ENCODE results near the gene RNF112.

RNF112 gene

DNA sequence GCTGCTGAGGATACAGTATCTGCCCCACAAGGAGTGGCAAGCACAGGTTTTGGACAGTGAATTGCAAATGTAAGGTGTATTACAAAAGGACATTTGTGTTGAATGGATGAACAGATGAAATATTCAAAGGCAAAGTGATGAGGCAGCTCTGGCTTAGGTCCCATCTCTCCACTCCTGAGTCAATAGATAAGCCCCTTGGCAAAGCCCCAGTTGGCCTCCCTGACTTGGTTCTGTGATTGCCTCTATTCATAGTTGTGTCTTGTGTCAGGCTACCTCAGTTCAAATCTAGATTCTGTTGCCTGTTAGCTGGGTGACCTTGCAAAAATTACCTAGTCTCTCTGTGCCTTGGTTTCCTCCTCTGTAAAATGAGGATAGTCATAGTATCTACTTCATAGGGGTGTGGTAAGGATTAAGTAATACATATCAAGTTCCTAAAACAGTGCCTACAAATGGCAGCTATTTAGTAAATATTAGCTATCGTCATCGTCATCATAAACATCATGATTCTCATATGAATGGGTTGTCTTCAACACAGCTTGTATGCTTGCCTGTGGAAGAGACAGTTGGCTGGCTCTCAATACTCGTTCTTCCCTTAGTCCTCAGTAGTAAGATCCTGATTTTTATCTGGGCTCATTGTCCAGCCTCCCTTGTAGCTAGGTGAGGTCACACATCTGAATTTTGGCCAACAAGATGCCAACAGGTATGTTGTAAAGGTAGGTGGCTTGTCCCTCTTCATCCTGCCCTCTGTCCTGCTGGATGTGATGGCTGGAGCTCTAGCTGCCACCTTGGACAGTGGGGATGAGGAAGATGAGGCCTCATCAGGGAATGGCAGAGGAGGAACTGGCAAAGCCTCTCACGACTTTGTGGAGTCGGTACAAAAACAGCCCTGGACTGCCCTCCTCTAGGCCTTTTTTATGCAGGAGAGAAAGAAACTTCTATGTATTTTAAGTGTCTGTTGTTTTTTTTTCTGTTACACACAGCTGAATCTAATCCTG, 21.9 kb upstream of the RNF112 start:
- no peak for DNase-seq

GRCh38 chr17:19390951-19391350, 20.1 kb upstream of the RNF112 start:
- no peak for DNase-seq

DNA sequence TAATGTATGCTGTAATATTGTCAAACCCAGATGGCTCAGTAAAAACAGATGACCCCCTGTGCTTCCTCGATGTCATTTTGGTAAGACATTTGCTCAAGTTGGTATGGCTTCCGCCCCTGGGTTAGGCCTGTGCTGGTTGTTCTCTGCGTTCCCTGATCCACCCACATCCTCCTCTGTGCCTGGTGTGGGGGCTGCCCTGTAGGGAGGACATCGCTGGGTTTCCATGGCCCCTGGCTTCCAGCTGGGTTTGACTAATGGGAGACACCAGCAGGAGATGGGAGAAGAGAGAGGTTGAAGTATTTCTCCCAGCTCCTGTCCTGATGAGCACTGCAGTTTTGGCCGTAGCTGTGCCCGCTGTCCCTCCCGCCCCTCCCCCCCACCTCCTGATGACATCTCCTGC, 19.6 kb upstream of the RNF112 start:
- DNase-seq, result no peak

DNA sequence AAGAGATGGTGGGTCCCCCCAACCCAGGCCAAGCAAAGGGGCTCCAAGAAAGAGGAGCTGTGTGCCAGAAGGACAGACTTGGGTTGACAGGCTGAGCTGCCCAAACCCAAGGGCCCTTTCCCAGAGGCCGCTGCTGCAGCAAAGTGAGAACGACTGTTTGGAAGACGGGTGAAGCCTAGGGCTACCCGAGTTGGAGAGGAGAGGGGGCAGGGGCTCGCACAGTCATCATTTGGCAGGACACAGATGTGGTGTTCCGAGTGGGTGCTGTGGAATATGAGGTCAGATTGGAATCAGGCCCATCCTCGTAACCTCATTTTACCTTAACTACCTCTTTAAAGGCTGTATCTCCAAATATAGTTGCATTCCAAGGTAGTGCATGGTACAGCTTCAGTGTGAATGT, 18.7 kb upstream of the RNF112 start:
- no peak for DNase-seq

- no peak for DNase-seq
Observed at GRCh38 chr17:19397556-19398041, 13.4 kb upstream of the RNF112 start.

GRCh38 chr17:19398301-19399181, 12.5 kb upstream of the RNF112 start:
- DNase-seq, result peak in 1 of 2 donors; percentile 74

DNA sequence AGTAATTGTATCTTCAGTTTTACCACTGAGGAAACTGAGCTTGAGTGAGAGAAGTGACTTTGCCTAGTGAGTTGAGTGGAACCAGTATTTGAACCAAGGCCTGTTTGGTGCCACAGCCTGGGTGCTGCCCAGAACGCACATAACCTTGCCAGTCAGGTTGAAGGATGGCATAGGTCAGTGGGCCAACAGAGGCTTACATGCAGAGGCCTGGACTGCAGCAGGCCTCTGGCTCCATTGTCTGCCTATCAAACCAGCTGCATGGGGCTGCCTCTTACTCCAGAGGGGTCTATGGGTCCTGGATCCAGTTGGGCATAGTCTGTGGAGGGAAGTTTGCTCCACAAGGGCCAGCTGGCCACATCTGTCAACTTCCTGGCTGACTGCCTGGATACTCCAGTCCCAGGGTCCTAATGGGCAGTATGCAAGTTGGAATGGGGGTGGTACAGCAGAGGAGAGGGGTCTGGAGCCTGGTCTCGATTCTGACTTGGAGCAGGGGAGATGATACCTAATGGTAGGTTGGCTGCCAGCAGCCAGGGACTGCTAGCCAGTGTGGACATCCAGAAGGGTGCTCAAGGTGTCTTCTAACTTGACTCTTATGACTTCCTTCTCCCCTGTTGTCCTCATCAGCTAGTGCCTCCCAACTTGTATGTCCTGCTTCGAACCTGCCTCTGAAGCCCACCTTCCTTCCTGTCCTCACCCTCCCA, 11.1 kb upstream of the RNF112 start:
- no peak for DNase-seq

DNA sequence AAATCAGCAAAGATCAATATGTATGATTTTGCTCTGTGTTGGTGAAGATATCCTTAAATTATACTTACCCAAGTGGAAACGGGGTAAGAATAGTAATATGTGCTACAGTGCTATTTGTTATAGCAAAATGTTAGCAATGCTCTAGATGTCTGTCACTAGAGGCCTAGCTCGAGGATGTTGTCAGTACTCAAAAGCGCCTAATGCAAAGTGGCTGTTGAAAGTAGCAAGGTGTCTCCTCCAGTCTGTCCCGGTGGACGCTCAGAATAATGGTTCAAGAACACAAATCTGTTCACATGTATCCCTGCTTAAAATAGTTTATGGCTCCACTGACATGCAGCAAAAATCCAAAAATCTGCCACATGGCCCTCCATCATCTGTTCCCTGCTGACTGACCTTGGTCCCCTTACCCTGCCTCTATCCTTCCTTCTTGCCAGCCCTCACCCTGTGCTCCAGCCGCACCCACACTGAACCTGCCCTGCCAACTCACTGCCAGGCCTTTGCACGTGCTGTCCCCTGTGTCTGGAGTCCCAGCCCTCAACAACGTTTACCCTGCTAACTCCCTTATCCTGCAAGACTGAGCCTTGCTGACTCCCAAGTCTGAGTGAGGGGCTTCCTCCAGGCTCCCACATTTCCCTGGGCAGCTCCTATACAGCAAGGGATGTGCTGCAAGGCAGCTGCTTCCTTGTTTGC, 9.6 kb upstream of the RNF112 start:
- no peak for DNase-seq

- DNase-seq, result no peak
Observed at GRCh38 chr17:19402171-19402570, 8.9 kb upstream of the RNF112 start.

DNA sequence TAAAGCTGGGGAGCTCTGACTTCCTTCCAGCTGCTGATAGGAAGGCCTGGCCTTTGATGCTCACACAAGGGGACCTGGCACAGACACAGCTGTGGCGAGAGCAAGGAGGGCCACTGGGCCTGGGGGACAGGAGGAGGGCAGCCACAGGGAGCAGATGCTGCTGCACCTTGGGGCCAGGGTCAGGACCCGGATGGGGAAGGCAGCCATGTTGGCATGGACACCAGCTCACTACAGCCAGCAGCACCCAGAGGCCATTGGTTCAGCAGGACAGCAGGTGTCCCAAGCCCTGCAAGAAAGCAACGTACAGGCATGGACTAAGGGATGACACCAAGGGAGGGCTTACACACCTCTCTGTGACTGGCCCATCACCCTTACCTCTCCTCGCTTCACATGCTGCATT, 8.0 kb upstream of the RNF112 start:
- no peak for DNase-seq

GRCh38 chr17:19404264-19404663, 6.8 kb upstream of the RNF112 start:
- DNase-seq, result no peak

DNA sequence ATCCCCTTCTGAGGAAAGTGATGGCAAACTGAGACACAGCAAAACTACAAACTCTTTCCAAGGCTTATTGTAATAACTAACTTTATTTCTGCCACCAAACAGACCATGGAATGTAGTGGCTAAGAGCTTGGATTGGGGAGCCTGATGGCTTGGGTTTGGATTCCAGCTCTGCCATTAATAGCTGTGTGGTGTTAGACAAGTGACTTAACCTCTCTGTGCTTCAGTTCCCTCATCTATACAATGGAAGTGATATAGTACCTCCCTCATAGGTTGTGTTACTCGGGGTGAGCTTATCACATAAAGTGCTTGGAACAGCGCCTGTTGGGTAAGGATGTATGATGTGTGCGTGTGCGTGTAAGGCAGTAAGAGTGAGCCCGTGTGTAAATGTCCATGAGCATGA, 5.9 kb upstream of the RNF112 start:
- no peak for DNase-seq

DNA sequence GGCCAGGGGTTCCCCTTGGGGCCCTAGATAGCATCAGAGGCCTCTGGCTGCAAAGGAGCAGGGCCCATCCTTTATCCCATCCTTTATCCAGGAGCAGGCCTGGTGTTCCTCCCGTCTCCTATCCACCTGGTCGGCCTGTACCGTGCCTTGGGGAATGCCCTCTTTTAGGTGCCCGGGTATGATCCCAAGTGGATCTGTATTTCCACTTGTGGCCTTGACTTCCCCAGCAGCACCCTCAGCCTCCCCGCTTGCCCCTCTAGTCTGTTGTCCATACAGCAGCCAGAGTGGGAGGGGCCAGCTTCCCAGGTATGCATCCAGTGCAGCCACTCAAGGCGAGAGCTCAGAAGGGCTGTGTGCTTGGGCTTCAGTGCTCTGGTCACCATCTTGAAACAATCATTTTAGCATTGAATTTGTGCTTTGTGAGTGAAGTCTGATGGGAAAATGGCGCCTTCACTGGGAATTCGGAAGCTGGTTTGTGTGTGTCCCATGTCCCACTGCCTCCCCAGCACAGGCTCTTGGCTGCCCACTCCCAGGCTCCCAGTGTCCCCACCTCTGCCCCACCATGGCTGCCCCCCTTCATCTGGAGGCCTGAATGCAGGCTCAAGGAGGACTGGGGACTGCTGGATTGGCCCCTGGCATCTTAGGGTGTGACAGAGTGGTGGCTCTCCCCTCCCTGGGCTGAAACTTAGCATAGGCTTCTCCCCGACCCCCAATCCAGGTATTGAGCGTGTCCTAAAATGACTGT, 3.3 kb upstream of the RNF112 start:
- no peak for DNase-seq

- DNase-seq, result no peak
Observed at GRCh38 chr17:19408346-19408710, 2.7 kb upstream of the RNF112 start.

DNA sequence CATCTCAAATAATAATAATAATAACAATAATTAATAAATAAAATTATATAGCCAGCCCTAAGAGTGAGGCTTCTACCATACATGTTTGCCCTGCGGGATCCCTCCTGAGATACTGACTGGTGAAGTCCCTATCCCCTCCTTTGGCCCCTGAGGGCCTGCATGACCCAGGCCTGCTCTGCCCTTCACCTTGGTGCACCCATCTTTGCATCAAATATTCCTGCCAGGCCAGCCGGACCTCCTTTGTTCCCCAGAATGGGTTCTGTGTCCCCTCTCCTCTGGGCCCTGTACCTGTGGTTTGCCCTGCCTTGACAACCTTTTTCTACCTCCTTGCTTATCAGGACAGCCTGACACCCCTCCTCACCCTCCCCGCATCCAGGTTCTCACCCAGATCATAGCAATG, 2.0 kb upstream of the RNF112 start:
- DNase-seq, result no peak

GRCh38 chr17:19409509-19409908, 1.5 kb upstream of the RNF112 start:
- no peak for DNase-seq

DNA sequence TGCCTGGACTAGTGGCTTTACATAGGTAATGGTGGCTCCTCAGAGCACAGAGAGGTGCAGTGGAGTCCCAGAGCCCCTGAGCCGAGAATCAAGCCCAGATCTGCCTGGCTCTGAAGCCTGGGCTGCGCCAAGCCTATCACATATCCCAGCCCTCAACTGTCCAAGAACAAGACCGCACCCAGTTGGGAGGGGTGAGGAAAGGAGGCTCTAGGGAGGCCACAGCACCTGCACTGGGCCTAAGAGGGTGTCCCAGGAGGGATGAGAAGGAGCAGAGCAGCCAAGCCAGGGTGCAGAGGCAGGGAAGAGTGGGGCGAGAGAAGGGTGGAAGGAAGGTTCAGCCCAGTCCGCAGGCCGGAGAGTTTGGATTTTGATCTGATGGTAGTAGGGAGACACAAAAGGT, 941 bp upstream of the RNF112 start:
- DNase-seq, result no peak

- DNase-seq, result no peak
Observed at GRCh38 chr17:19411631-19412030, 599 bp downstream of the RNF112 start.

DNA sequence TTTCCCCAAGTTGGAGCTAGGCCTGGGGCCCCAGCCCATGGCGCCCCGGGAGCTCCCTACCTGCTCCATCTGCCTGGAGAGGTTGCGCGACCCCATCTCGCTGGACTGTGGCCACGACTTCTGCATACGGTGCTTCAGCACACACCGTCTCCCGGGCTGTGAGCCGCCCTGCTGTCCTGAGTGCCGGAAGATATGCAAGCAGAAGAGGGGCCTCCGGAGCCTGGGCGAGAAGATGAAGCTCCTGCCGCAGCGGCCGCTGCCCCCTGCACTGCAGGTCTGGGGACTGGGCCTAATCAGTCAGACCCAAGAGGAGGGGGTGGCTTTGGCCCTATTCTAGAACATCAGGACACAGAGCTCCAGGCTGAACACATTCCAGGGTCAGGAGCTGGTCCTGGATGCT, 1.5 kb downstream of the RNF112 start:
- DNase-seq, result no peak

- DNase-seq, result no peak
Observed at GRCh38 chr17:19412984-19413383, 2.0 kb downstream of the RNF112 start.

DNA sequence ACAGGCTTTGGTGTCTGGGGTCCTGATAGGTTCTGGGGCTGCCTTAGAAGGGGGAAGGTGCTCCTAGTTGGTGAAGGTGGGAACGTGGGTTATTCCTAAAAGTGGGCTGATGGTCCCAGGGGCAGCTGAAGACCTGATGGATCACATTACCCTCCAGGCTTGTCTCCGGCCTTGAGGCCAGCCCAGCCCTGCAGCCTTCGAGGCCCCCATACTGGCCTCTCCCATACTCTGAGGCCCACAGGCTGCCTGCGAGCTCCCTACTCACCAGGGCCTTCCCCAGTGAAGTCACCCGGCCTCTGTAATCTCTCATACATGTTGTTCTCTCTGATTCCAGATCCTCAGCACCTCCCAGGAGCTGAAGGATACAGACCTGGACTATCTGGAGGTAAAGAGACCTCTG, 2.7 kb downstream of the RNF112 start:
- no peak for DNase-seq
